AG04450 (cell line): ENCODE data around the gene VAV3. TPM values are rescaled to one million over a fixed set of nuclear protein-coding genes. Genes with fewer than 3 reads are reported as not detected.

Source experiments
- CTCF ChIA-PET: fragments of 300-600, 350-600 bp; formaldehyde crosslinking; extraction: SDS; loops from one replicate; lab custom pipeline; 2022; ENCODE audit warnings: antibody characterized with exemption, inconsistent platforms; lab: Charles Lee
- POLR2A ChIA-PET: fragments of 350-600 bp; formaldehyde crosslinking; extraction: SDS; loops from one replicate; lab custom pipeline; 2021; ENCODE audit warnings: antibody characterized with exemption, inconsistent platforms; lab: Yijun Ruan, JAX
- DNase-seq: peaks from one replicate; pipeline ENCODE4 v3.0.0-alpha.2; 2011; ENCODE audit warnings: low read depth, low spot score
- H3K27ac ChIP-seq: one replicate; pipeline ENCODE4 v1.5.1; 2012; ENCODE audit warnings: low read depth, low read length, control low read depth
- H3K27me3 ChIP-seq: one replicate; pipeline ENCODE4 v1.6.0; 2012; ENCODE audit warnings: low read length; ENCODE audit not compliant: control insufficient read depth, insufficient read depth
- H3K4me3 ChIP-seq: 2 replicates; pipeline ENCODE4 v1.5.1; 2011; ENCODE audit warnings: mild to moderate bottlenecking, low read depth, low read length, control low read depth
- H3K9me3 ChIP-seq: 2 replicates; pipeline ENCODE4 v1.5.1; 2012; ENCODE audit warnings: low read length; ENCODE audit not compliant: control insufficient read depth, insufficient read depth
- polyA plus RNA-seq: library from polyadenylated mRNA; depleted of rRNA; stranded (reverse); fragments of >200 nt; gene quantifications from 2 replicates; pipeline ENCODE4 v1.2.3, GENCODE V29; 2011
- TF ChIP-seq, protein P1 (sequence below): IDR thresholded peaks from 2 replicates; pipeline ENCODE4 v1.5.1; 2011; ENCODE audit warnings: low read depth, low read length, control low read depth, inconsistent platforms

VAV3 gene
- polyA plus RNA-seq, 1 experiment = 0.02 TPM

DNA sequence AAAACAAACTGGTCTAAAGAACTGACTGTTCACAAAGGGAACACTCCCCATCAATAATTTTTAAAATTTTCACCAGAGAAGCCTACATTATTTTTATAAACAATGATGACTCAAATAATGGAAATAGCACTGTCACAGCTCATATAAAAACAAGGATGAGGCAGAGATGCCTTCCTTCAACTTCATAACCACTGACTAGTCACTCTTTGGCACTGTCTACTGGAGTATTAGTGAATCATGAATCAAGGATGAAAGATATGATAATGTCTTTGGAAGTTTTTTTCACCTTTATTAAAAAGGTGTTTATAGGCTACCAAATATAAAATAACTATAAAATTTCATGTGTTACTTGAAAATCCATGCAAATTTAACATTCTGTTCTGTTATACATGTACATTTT lies 316.9 kb downstream of the VAV3 start:
- TF ChIP-seq, protein P1, sequence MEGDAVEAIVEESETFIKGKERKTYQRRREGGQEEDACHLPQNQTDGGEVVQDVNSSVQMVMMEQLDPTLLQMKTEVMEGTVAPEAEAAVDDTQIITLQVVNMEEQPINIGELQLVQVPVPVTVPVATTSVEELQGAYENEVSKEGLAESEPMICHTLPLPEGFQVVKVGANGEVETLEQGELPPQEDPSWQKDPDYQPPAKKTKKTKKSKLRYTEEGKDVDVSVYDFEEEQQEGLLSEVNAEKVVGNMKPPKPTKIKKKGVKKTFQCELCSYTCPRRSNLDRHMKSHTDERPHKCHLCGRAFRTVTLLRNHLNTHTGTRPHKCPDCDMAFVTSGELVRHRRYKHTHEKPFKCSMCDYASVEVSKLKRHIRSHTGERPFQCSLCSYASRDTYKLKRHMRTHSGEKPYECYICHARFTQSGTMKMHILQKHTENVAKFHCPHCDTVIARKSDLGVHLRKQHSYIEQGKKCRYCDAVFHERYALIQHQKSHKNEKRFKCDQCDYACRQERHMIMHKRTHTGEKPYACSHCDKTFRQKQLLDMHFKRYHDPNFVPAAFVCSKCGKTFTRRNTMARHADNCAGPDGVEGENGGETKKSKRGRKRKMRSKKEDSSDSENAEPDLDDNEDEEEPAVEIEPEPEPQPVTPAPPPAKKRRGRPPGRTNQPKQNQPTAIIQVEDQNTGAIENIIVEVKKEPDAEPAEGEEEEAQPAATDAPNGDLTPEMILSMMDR = no peak
- H3K4me3 ChIP-seq = no peak overlapping the region
- no peaks in the 10 kb centered on the region for H3K27me3 ChIP-seq
- H3K27ac ChIP-seq = no peak overlapping the region
- POLR2A ChIA-PET = no interaction called here
- DNase-seq = no peak
- CTCF ChIA-PET = no interaction called here
- no peaks in the 10 kb centered on the region for H3K9me3 ChIP-seq

DNA sequence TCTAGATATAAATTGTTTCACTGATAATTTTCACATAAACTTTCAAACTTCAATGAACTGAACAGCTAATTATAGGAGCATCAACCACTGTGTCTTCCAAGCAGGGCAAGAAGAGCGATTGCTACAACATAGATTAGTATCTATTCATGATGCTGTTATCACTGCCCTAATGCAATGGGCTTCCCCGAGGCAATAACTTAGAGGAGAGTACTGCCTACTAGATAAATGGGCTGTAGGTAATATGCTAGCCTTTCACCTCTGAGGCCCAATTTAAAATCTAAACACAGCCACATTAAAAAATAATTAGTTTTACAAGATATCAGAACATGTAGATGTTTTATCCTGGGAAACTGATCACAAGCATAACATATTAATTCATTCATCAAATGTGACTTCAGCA lies 318.0 kb downstream of the VAV3 start:
- POLR2A ChIA-PET = no interaction called here

DNA sequence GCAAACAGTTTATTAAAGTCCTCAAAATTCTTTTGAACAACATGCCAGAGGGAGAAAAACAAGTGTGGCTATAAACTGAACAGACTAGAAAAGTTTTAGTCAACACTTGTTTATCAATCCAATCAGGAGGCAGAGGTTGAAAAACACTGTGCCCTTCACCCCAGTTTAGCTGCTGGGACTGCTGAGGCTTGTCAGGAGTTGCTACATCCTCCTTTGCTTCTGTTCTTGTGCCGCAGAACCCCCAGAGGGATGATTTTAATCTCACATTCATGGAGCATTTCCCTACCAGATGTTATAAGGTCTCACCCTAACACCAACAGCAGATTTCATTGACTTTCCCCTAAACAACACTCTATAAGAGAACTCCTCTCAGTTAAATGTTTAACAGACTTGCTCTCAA lies 321.2 kb downstream of the VAV3 start:
- CTCF ChIA-PET = no interaction called here
- TF ChIP-seq, protein P1 = no peak
- POLR2A ChIA-PET = no interaction called here
- Histone ChIP-seq H3K27ac (no peak overlapping the region), H3K27me3 (no peaks in the 10 kb centered on the region), H3K9me3 (no peaks in the 10 kb centered on the region), H3K4me3 (no peak overlapping the region)
- DNase-seq = no peak

More for the DNA sequence above, 318.0 kb downstream of the VAV3 start:
- H3K9me3 ChIP-seq = no peaks in the 10 kb centered on the region
- DNase-seq = no peak
- no peaks in the 10 kb centered on the region for H3K27me3 ChIP-seq
- TF ChIP-seq, protein P1 = no peak
- CTCF ChIA-PET = no interaction called here
- H3K4me3 ChIP-seq = no peak overlapping the region
- no peak overlapping the region for H3K27ac ChIP-seq

DNA sequence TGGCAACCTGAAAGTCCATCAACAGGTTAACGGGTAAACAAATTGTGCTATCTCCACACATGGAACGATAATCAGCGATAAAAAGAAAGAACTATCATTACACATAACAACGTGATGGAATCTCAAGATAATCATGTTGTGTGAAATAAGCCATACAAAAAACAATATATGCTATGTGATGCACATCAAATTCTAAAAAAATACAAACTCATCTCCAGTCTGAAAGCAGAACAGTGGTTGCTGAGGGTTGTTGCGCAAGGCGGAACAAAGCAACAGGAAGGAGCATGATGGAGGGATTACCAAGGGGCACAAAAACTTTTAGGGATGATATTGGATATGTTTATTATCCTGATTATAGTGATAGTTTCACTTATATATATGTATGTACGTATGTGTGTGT lies 324.8 kb downstream of the VAV3 start:
- H3K9me3 ChIP-seq = no peaks in the 10 kb centered on the region
- ChIA-PET POLR2A (no interaction called here), CTCF (no interaction called here)
- TF ChIP-seq, protein P1 = no peak
- DNase-seq = no peak
- no peaks in the 10 kb centered on the region for H3K27me3 ChIP-seq
- no peak overlapping the region for H3K4me3 ChIP-seq
- no peak overlapping the region for H3K27ac ChIP-seq

DNA sequence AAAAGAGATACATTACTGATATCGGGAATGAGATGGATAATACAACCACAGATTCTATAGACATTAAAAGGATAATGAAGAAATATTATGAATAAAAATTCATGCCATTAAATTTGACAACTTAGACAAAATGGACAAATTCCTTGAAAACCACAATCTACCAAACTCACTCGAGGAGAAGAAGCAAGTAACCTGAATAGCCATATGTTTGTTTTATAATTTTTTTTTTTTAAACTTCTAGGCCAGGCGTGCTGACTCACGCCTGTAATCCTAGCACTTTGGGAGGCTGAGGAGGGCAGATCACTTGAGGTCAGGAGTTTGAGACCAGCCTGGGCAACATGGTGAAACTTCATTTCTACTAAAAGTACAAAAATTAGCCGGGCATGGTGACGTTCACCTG lies 327.9 kb downstream of the VAV3 start:
- POLR2A ChIA-PET = no interaction called here

More for the DNA sequence above, 327.9 kb downstream of the VAV3 start:
- no peak overlapping the region for H3K27ac ChIP-seq
- CTCF ChIA-PET = no interaction called here
- TF ChIP-seq, protein P1 = no peak
- H3K4me3 ChIP-seq = no peak overlapping the region
- no peaks in the 10 kb centered on the region for H3K27me3 ChIP-seq
- no peaks in the 10 kb centered on the region for H3K9me3 ChIP-seq
- DNase-seq = no peak
